Left lung (tissue), 10 donors: ENCODE results near the gene MIAT. TPM values are rescaled to one million over a fixed set of nuclear protein-coding genes. Genes with fewer than 3 reads are reported as not detected.

Experiments
- ATAC-seq: fragments of 200-7000 bp; cut with Tn5 transposase; one replicate; pipeline ENCODE4 v1.9.1; 2020; ENCODE audit warnings: moderate library complexity
- DNase-seq, 4 donors: peaks; one replicate each; pipeline ENCODE4 v3.0.0-alpha.2; 2013 to 2020
- H3K27ac ChIP-seq, 2 donors: fragments of 200-600 bp; sonication (generic) in 1 of 2; one replicate each; pipeline versions ENCODE4 v1.5.0 to v1.8.0; 2020 to 2021
- H3K27me3 ChIP-seq, 2 donors: fragments of 200-600 bp; sonication (generic) in 1 of 2; one replicate each; pipeline versions ENCODE4 v1.5.0 to v1.8.0; 2020 to 2021
- H3K36me3 ChIP-seq, 2 donors: fragments of 200-600 bp; sonication (generic) in 1 of 2; one replicate each; pipeline versions ENCODE4 v1.5.0 to v1.8.0; 2020 to 2021
- H3K4me1 ChIP-seq, 2 donors: fragments of 200-600 bp; one replicate each; pipeline ENCODE4 v1.8.0; 2021
- H3K4me3 ChIP-seq, 2 donors: fragments of 200-600 bp; sonication (generic) in 1 of 2; one replicate each; pipeline versions ENCODE4 v1.5.0 to v1.8.0; 2020 to 2021; ENCODE audit warnings: mild to moderate bottlenecking in 1 of 2
- H3K9me3 ChIP-seq, 2 donors: fragments of 200-600 bp; sonication (generic) in 1 of 2; one replicate each; pipeline versions ENCODE4 v1.5.0 to v1.8.0; 2020 to 2021
- CTCF ChIP-seq, 2 donors: fragments of 200-600 bp; sonication (generic) in 1 of 2; IDR thresholded peaks; one replicate each; pipeline versions ENCODE4 v1.5.0 to v1.8.0; 2021; ENCODE audit warnings: antibody characterized with exemption in 2 of 2
- intact Hi-C, 2 donors: fragments of 100-400 bp; cut with DNase I; formaldehyde crosslinking; loops; one replicate each; pipeline versions ENCODE4 v1.11.2 to v1.14.2; 2022
- polyA plus RNA-seq, 6 donors: library from polyadenylated mRNA; unstranded; fragments of 120-200 nt; gene quantifications; one replicate each; pipeline ENCODE4 v1.2.1, GENCODE V29; 2013; ENCODE audit not compliant: insufficient read length in 6 of 6
- total RNA-seq, 2 donors: library from RNA; stranded (reverse); fragmentation: NEBNext Ultra II Directional; extraction: Animal tissue kit (Norgen Biotek cat#: 25700); gene quantifications; one replicate each; pipeline ENCODE4 v1.2.1, GENCODE V29; 2021
- donor health status: DM: no; HTN: yes; CAD: no.
- donor health status: DM: no; HTN: no; CAD: no.

MIAT gene
- total and polyA plus RNA-seq, 8 donors = 1.7 to 11.2 (median 2.8) TPM

- no peak for TF ChIP-seq CTCF (IDR thresholded peaks at IDR 0.05)
- intact Hi-C loops = no loop called here
Measured at GRCh38 chr22:26711205-26711963, 54.0 kb downstream of the MIAT start.

GRCh38 chr22:26712158-26712557, 54.8 kb downstream of the MIAT start:
- peaks cover 0 to 11% of the 10 kb centered on the region in 2 donors for H3K4me1 ChIP-seq
- H3K9me3 ChIP-seq = peaks cover 0 to 5% of the 10 kb centered on the region in 2 donors
- no peak for ATAC-seq
- no peak overlapping the region for H3K27ac ChIP-seq
- TF ChIP-seq CTCF (IDR thresholded peaks at IDR 0.05) = no peak
- intact Hi-C loops = no loop called here
- H3K27me3 ChIP-seq = no peaks in the 10 kb centered on the region
- peaks cover 0 to 9% of the 10 kb centered on the region in 2 donors for H3K36me3 ChIP-seq
- H3K4me3 ChIP-seq = no peak overlapping the region
- DNase-seq = no peak

More at GRCh38 chr22:26711205-26711963, 54.0 kb downstream of the MIAT start:
- Histone ChIP-seq H3K9me3 (peaks cover 0 to 11% of the 10 kb centered on the region in 2 donors), H3K4me3 (no peak overlapping the region), H3K36me3 (peaks cover 0 to 10% of the 10 kb centered on the region in 2 donors), H3K27me3 (no peaks in the 10 kb centered on the region), H3K27ac (no peak overlapping the region), H3K4me1 (peaks cover 0 to 11% of the 10 kb centered on the region in 2 donors)
- DNase-seq (no peak), ATAC-seq (peak; percentile 12)

- no peak for TF ChIP-seq CTCF (IDR thresholded peaks at IDR 0.05)
- intact Hi-C loops = no loop called here
- H3K4me3 ChIP-seq = no peak overlapping the region
- ATAC-seq (no peak), DNase-seq (no peak)
- H3K9me3 ChIP-seq = no peaks in the 10 kb centered on the region
- H3K27me3 ChIP-seq = no peaks in the 10 kb centered on the region
- peaks cover 0 to 11% of the 10 kb centered on the region in 2 donors for H3K4me1 ChIP-seq
- H3K27ac ChIP-seq = no peak overlapping the region
- H3K36me3 ChIP-seq = peaks cover 0 to 14% of the 10 kb centered on the region in 2 donors
Measured at GRCh38 chr22:26713823-26714449, 56.5 kb downstream of the MIAT start.

- no peak for TF ChIP-seq CTCF (IDR thresholded peaks at IDR 0.05)
- H3K27me3 ChIP-seq = no peaks in the 10 kb centered on the region
- intact Hi-C loops = no loop called here
Measured at GRCh38 chr22:26714971-26715370, 57.6 kb downstream of the MIAT start.

GRCh38 chr22:26715392-26715936, 58.1 kb downstream of the MIAT start:
- DNase-seq (no peak), ATAC-seq (no peak)
- Histone ChIP-seq H3K27ac (no peak overlapping the region), H3K36me3 (peaks cover 0 to 23% of the 10 kb centered on the region in 2 donors), H3K27me3 (no peaks in the 10 kb centered on the region), H3K4me3 (no peak overlapping the region), H3K9me3 (no peaks in the 10 kb centered on the region), H3K4me1 (peaks cover 0 to 8% of the 10 kb centered on the region in 2 donors)
- intact Hi-C loops = no loop called here
- no peak for TF ChIP-seq CTCF (IDR thresholded peaks at IDR 0.05)

More at GRCh38 chr22:26714971-26715370, 57.6 kb downstream of the MIAT start:
- Histone ChIP-seq H3K4me1 (peaks cover 0 to 8% of the 10 kb centered on the region in 2 donors), H3K9me3 (no peaks in the 10 kb centered on the region), H3K4me3 (no peak overlapping the region), H3K27ac (no peak overlapping the region), H3K36me3 (peaks cover 0 to 21% of the 10 kb centered on the region in 2 donors)
- DNase-seq = no peak
- ATAC-seq = no peak
